H1 (cell line): ENCODE results near the gene CNPY3. TPM values are rescaled to one million over a fixed set of nuclear protein-coding genes. Genes with fewer than 3 reads are reported as not detected.

ENCODE experiments used
- CTCF ChIA-PET: fragments of 300-600 bp; sonication (Branson Sonifier 250); formaldehyde crosslinking; loops from one replicate; lab custom pipeline; 2021; ENCODE audit not compliant: partially characterized antibody; lab: Charles Lee
- POLR2A ChIA-PET: fragments of 300-600 bp; sonication (Branson Sonifier 250); formaldehyde crosslinking; loops from one replicate; lab custom pipeline; 2021; ENCODE audit warnings: inconsistent platforms; ENCODE audit not compliant: partially characterized antibody; lab: Charles Lee
- DNase-seq, 2 experiments: peaks; one replicate each; pipeline versions ENCODE4 v3.0.0 to v3.0.0-alpha.2; 2010 to 2022; ENCODE audit warnings: low spot score in 2 of 2, low read depth in 1 of 2, mixed read lengths in 1 of 2
- FAIRE-seq: peaks from 2 replicates; lab custom pipeline; 2011; peaks lifted over from hg19 to GRCh38; lab: Jason Lieb, UNC
- H2AFZ ChIP-seq: 2 replicates; pipeline ENCODE4 v1.8.1; 2012; ENCODE audit warnings: low read length, inconsistent platforms
- H2AK5ac ChIP-seq: 2 replicates; pipeline ENCODE4 v1.6.1; 2013; ENCODE audit warnings: low read depth, low read length
- H2BK120ac ChIP-seq: replicated peaks from 2 replicates; pipeline ENCODE3; 2013; ENCODE audit warnings: low read depth, low read length, inconsistent platforms
- H2BK12ac ChIP-seq: 2 replicates; pipeline ENCODE4 v1.6.1; 2013; ENCODE audit warnings: low read depth, low read length
- H2BK15ac ChIP-seq: 2 replicates; pipeline ENCODE4 v1.6.1; 2013; ENCODE audit warnings: low read length
- H2BK20ac ChIP-seq: 2 replicates; pipeline ENCODE4 v1.6.1; 2013; ENCODE audit warnings: low read length
- H2BK5ac ChIP-seq: 2 replicates; pipeline ENCODE4 v1.6.1; 2013; ENCODE audit warnings: low read depth, low read length
- H3K14ac ChIP-seq: 2 replicates; pipeline ENCODE4 v1.6.1; 2013; ENCODE audit warnings: inconsistent platforms; ENCODE audit not compliant: insufficient read length
- H3K18ac ChIP-seq: 2 replicates; pipeline ENCODE4 v1.6.1; 2013; ENCODE audit warnings: low read length; ENCODE audit errors: extremely low read depth
- H3K23ac ChIP-seq: 2 replicates; pipeline ENCODE4 v1.6.1; 2013; ENCODE audit warnings: inconsistent platforms; ENCODE audit not compliant: insufficient read length
- H3K23me2 ChIP-seq: 2 replicates; pipeline ENCODE4 v1.6.1; 2013; ENCODE audit warnings: low read depth, low read length
- H3K27ac ChIP-seq: 2 replicates; pipeline ENCODE4 v1.6.1; 2011; ENCODE audit warnings: low read depth, low read length, inconsistent platforms
- H3K27me3 ChIP-seq, 4 experiments: replicated peaks in 1 of 4; 1 replicate in 1 of 4; 2 replicates in 3 of 4; pipeline versions ENCODE4 v1.6.1 to v1.8.1; 2011 to 2013; ENCODE audit warnings: low read length in 3 of 4, mild to moderate bottlenecking in 3 of 4, inconsistent platforms in 2 of 4, mixed read lengths in 2 of 4, moderate library complexity in 1 of 4; ENCODE audit not compliant: control insufficient read depth in 3 of 4, insufficient read depth in 3 of 4; ENCODE audit errors: extremely low read depth in 1 of 4
- H3K36me3 ChIP-seq, 4 experiments: 2 replicates each; pipeline versions ENCODE4 v1.6.1 to v1.8.1; 2011 to 2013; ENCODE audit warnings: mild to moderate bottlenecking in 4 of 4, low read length in 3 of 4, moderate library complexity in 2 of 4, control low read depth in 1 of 4, inconsistent platforms in 1 of 4; ENCODE audit not compliant: insufficient read depth in 4 of 4, control insufficient read depth in 2 of 4
- H3K4ac ChIP-seq: replicated peaks from 2 replicates; pipeline ENCODE3; 2013; ENCODE audit warnings: low read length, low read depth, mixed read lengths, inconsistent platforms; ENCODE audit not compliant: insufficient read length
- H3K4me1 ChIP-seq, 4 experiments: replicated peaks in 1 of 4; 1 replicate in 1 of 4; 2 replicates in 3 of 4; pipeline versions ENCODE4 v1.6.1 to v1.8.1; 2011 to 2013; ENCODE audit warnings: low read length in 3 of 4, inconsistent platforms in 2 of 4, mixed read lengths in 1 of 4; ENCODE audit not compliant: insufficient read depth in 4 of 4, control insufficient read depth in 3 of 4
- H3K4me2 ChIP-seq, 2 experiments: 2 replicates each; pipeline versions ENCODE4 v1.6.1 to v1.8.1; 2011 to 2013; ENCODE audit warnings: low read depth in 2 of 2, low read length in 2 of 2, control low read depth in 1 of 2, inconsistent platforms in 1 of 2, mild to moderate bottlenecking in 1 of 2; ENCODE audit not compliant: insufficient read depth in 1 of 2
- H3K4me3 ChIP-seq, 4 experiments: fragments of 200-600, 300-600 bp in 1 of 4; sonication (generic), shearing (Covaris generic), sonication (Bioruptor Twin) in 1 of 4; 2 replicates each; pipeline versions ENCODE4 v1.5.1 to v1.8.1; 2011 to 2016; ENCODE audit warnings: low read length in 4 of 4, low read depth in 3 of 4, control low read depth in 2 of 4, inconsistent platforms in 2 of 4, mild to moderate bottlenecking in 2 of 4, mixed read lengths in 1 of 4, moderate library complexity in 1 of 4; ENCODE audit not compliant: insufficient read depth in 2 of 4; ENCODE audit errors: extremely low read depth in 1 of 4
- H3K56ac ChIP-seq: replicated peaks from 2 replicates; pipeline ENCODE3; 2013; ENCODE audit warnings: low read depth, mild to moderate bottlenecking, mixed read lengths, low read length, inconsistent platforms; ENCODE audit not compliant: insufficient read length
- H3K79me1 ChIP-seq: 2 replicates; pipeline ENCODE4 v1.6.1; 2013; ENCODE audit warnings: low read depth, low read length, control low read depth
- H3K79me2 ChIP-seq, 2 experiments: 2 replicates each; pipeline versions ENCODE4 v1.6.1 to v1.8.1; 2012 to 2013; ENCODE audit warnings: low read length in 2 of 2, mild to moderate bottlenecking in 2 of 2, inconsistent platforms in 1 of 2; ENCODE audit not compliant: insufficient read depth in 2 of 2, control insufficient read depth in 1 of 2
- H3K9ac ChIP-seq, 4 experiments: replicated peaks in 1 of 4; 1 replicate in 1 of 4; 2 replicates in 3 of 4; pipeline versions ENCODE4 v1.6.1 to v1.8.1; 2011 to 2013; ENCODE audit warnings: low read depth in 3 of 4, low read length in 3 of 4, control low read depth in 2 of 4, mild to moderate bottlenecking in 2 of 4, moderate library complexity in 2 of 4, inconsistent platforms in 1 of 4; ENCODE audit errors: extremely low read depth in 1 of 4
- H3K9me3 ChIP-seq, 2 experiments: 2 replicates each; pipeline versions ENCODE4 v1.6.1 to v1.8.1; 2012 to 2013; ENCODE audit warnings: mild to moderate bottlenecking in 2 of 2, moderate library complexity in 2 of 2, control low read depth in 1 of 2, inconsistent platforms in 1 of 2, low read depth in 1 of 2, low read length in 1 of 2, mixed read lengths in 1 of 2; ENCODE audit not compliant: insufficient read depth in 2 of 2
- H4K20me1 ChIP-seq, 2 experiments: replicated peaks in 1 of 2; 2 replicates each; pipeline versions ENCODE3 to v1.8.1; 2011 to 2013; ENCODE audit warnings: inconsistent platforms in 2 of 2, low read length in 2 of 2, mild to moderate bottlenecking in 1 of 2; ENCODE audit not compliant: insufficient read depth in 2 of 2, control insufficient read depth in 1 of 2
- H4K5ac ChIP-seq: 2 replicates; pipeline ENCODE4 v1.6.1; 2013; ENCODE audit warnings: low read length, low read depth, mixed read lengths, inconsistent platforms; ENCODE audit not compliant: insufficient read length
- H4K8ac ChIP-seq: 2 replicates; pipeline ENCODE4 v1.8.0; 2013; ENCODE audit warnings: mild to moderate bottlenecking, moderate library complexity, low read length, inconsistent platforms; ENCODE audit not compliant: insufficient read depth; ENCODE audit errors: extremely low read depth
- H4K91ac ChIP-seq: replicated peaks from 2 replicates; pipeline ENCODE3; 2013; ENCODE audit warnings: low read length, mixed read lengths, inconsistent platforms; ENCODE audit not compliant: insufficient read length
- ASH2L ChIP-seq: fragments of 200-600, 300-600 bp; sonication (generic); IDR thresholded peaks from one replicate; pipeline ENCODE4 v1.7.1; 2017; ENCODE audit warnings: low read length
- BCL11A ChIP-seq, 2 experiments: IDR thresholded peaks; one replicate each; pipeline ENCODE4 v1.6.1; 2011; ENCODE audit warnings: low read depth in 2 of 2, low read length in 2 of 2, mild to moderate bottlenecking in 2 of 2
- BRCA1 ChIP-seq: IDR thresholded peaks from 2 replicates; pipeline ENCODE4 v1.6.1; 2012; ENCODE audit warnings: low read depth, low read length, improper control_type of control experiment
- CHD2 ChIP-seq: IDR thresholded peaks from 2 replicates; pipeline ENCODE4 v1.6.1; 2012; ENCODE audit warnings: low read length, improper control_type of control experiment
- GABPA ChIP-seq: IDR thresholded peaks from 2 replicates; pipeline ENCODE4 v1.6.1; 2011; ENCODE audit warnings: mild to moderate bottlenecking, low read length, moderate library complexity, borderline replicate concordance; ENCODE audit not compliant: insufficient read depth
- HDAC2 ChIP-seq, 2 experiments: fragments of 300-600 bp in 1 of 2; sonication (generic) in 1 of 2; IDR thresholded peaks; 2 replicates each; pipeline ENCODE4 v1.6.1; 2011 to 2012; ENCODE audit warnings: low read depth in 2 of 2, low read length in 2 of 2, mild to moderate bottlenecking in 2 of 2, moderate library complexity in 2 of 2, borderline replicate concordance in 1 of 2, inconsistent platforms in 1 of 2
- HDAC6 ChIP-seq: IDR thresholded peaks from one replicate; pipeline ENCODE4 v1.7.1; 2012; ENCODE audit warnings: low read depth, mild to moderate bottlenecking, inconsistent platforms, low read length, moderate library complexity
- KDM5A ChIP-seq: fragments of 200-600 bp; IDR thresholded peaks from 2 replicates; pipeline ENCODE4 v1.7.1; 2012; ENCODE audit warnings: mild to moderate bottlenecking, low read length, inconsistent platforms, mixed read lengths
- NANOG ChIP-seq: IDR thresholded peaks from 2 replicates; pipeline ENCODE4 v1.6.1; 2011; ENCODE audit warnings: low read length, low read depth, mild to moderate bottlenecking, inconsistent platforms; ENCODE audit not compliant: insufficient read depth, poor library complexity, severe bottlenecking
- NRF1 ChIP-seq: IDR thresholded peaks from 2 replicates; pipeline ENCODE4 v1.6.1; 2011; ENCODE audit warnings: mild to moderate bottlenecking, low read depth, low read length, improper control_type of control experiment
- SUZ12 ChIP-seq: fragments of 200-600 bp; sonication (generic); IDR thresholded peaks from 2 replicates; pipeline ENCODE4 v1.6.1; 2012; ENCODE audit warnings: mild to moderate bottlenecking, inconsistent platforms, low read length, moderate library complexity, mixed read lengths
- TAF1 ChIP-seq: IDR thresholded peaks from 2 replicates; pipeline ENCODE4 v1.6.1; 2011; ENCODE audit warnings: mild to moderate bottlenecking, low read depth, low read length
- TAF7 ChIP-seq: optimal IDR thresholded peaks from 2 replicates; pipeline ENCODE3; 2011; ENCODE audit warnings: low read depth, mild to moderate bottlenecking, inconsistent platforms, low read length, moderate library complexity, borderline replicate concordance
- TCF12 ChIP-seq: IDR thresholded peaks from 2 replicates; pipeline ENCODE4 v1.6.1; 2011; ENCODE audit warnings: low read depth, mild to moderate bottlenecking, low read length
- WGBS, 2 experiments: shearing (Covaris generic) in 1 of 2; methylation state at CpG; one replicate each; pipeline versions ENCODE4 v1.1.6 to v1.1.7; 2013 to 2015; ENCODE audit warnings: low lambda C conversion rate in 2 of 2, mixed read lengths in 2 of 2, inconsistent platforms in 1 of 2, low coverage in 1 of 2, missing lambda C conversion rate in 1 of 2; ENCODE audit not compliant: insufficient replicate concordance in 2 of 2, insufficient coverage in 1 of 2, insufficient read length in 1 of 2; ENCODE audit errors: extremely low coverage in 1 of 2, missing lambda C conversion rate in 1 of 2; 5-methylcytosine and 5-hydroxymethylcytosine counted together
- polyA plus RNA-seq, 7 experiments: library from polyadenylated mRNA; depleted of rRNA in 3 of 7; stranded (reverse) in 5 of 7; unstranded in 2 of 7; fragments of >200 nt in 5 of 7; fragments of 200-250 nt in 2 of 7; gene quantifications; 1 replicate in 5 of 7; 2 replicates in 1 of 7; 4 replicates in 1 of 7; pipeline versions ENCODE4 v1.2.1 to v1.2.3, GENCODE V29; 2011 to 2013; ENCODE audit warnings: missing spikeins in 2 of 7, mixed read lengths in 2 of 7
- total RNA-seq: library from RNA; stranded (reverse); fragmentation: NEBNext Ultra II Directional; extraction: Animal tissue kit (Norgen Biotek cat#: 25700); gene quantifications from 2 replicates; pipeline ENCODE4 v1.2.1, GENCODE V29; 2021

CNPY3 gene
- total and polyA plus RNA-seq, 2 of the 8 experiments (the other 6 are each of a cell fraction or from before 2014, with no cell fraction given): 49.6 to 64.5 TPM

GRCh38 chr6:42981836-42982235 lies 52.6 kb downstream of the CNPY3 start:
- CTCF ChIA-PET: interaction anchor here (4.4 kb wide), 1 partner anchor 17 kb away, joined by 33 read pairs; no protein-coding TSS in a partner anchor
- WGBS, 2 experiments: 92 to 100% methylated on average over 2 to 4 of the region's 5 CpGs
- H3K4me1 ChIP-seq: peaks cover 5 to 14% (median 6%) of the 10 kb centered on the region in 4 experiments; a peak in 6 of 7 replicates
- DNase-seq (no peak), FAIRE-seq (no peak)
- H3K36me3 ChIP-seq: no peaks in the 10 kb centered on the region
- no peak overlapping the region for H2AK5ac ChIP-seq
- H2BK5ac ChIP-seq: no peak overlapping the region
- POLR2A ChIA-PET: interaction anchor here (1.4 kb wide), 1 partner anchor 66 kb away, joined by 3 read pairs; no protein-coding TSS in a partner anchor
- no peak overlapping the region for H2BK120ac ChIP-seq
- no peak overlapping the region for H3K14ac ChIP-seq
- H3K79me2 ChIP-seq: peaks cover 4 to 17% of the 10 kb centered on the region in 2 experiments; a peak in 2 of 4 replicates
- H3K79me1 ChIP-seq: peaks cover 2% of the 10 kb centered on the region
- no peak overlapping the region for H3K27ac ChIP-seq
- no peak overlapping the region for H3K4me2 ChIP-seq
- H3K18ac ChIP-seq: no peak overlapping the region
- H3K27me3 ChIP-seq: no peaks in the 10 kb centered on the region
- no peak overlapping the region for H2BK20ac ChIP-seq
- peaks cover 12% of the 10 kb centered on the region for H3K23me2 ChIP-seq
- no peaks in the 10 kb centered on the region for H3K9me3 ChIP-seq
- H2BK15ac ChIP-seq: no peak overlapping the region
- H4K91ac ChIP-seq: no peak overlapping the region
- H3K9ac ChIP-seq: no peak overlapping the region
- H2AFZ ChIP-seq: no peak overlapping the region
- H4K8ac ChIP-seq: no peak overlapping the region
- no peak overlapping the region for H2BK12ac ChIP-seq
- peaks cover 1 to 5% of the 10 kb centered on the region in 2 experiments for H4K20me1 ChIP-seq
- no peak overlapping the region for H3K4me3 ChIP-seq
- H4K5ac ChIP-seq: no peak overlapping the region
- H3K4ac ChIP-seq: no peak overlapping the region
- no peak overlapping the region for H3K23ac ChIP-seq
- peak overlapping the region; percentile 42 for H3K56ac ChIP-seq
- TF ChIP-seq KDM5A (no peak), HDAC2 (IDR thresholded peaks at IDR 0.05; ENCODE audit: borderline replicate concordance in 1 of 2, low read depth in 2 of 2, low read length in 2 of 2) (no peak), HDAC6 (no peak), BCL11A (IDR thresholded peaks at IDR 0.05; ENCODE audit: low read depth in 2 of 2, low read length in 2 of 2) (no peak), CHD2 (no peak), NANOG (no peak), GABPA (no peak), TCF12 (no peak), TAF1 (no peak), NRF1 (no peak), SUZ12 (no peak), TAF7 (no peak), ASH2L (no peak), BRCA1 (no peak)
